SK-N-SH (cell line): ENCODE data around the gene MLLT3. TPM values are rescaled to one million over a fixed set of nuclear protein-coding genes. Genes with fewer than 3 reads are reported as not detected.

Experiments
- CTCF ChIA-PET: fragments of 300-600, 350-600 bp; formaldehyde crosslinking; extraction: SDS; loops from one replicate; lab custom pipeline; 2021; lab: Yijun Ruan, JAX
- POLR2A ChIA-PET: fragments of 350-600 bp; sonication (Branson Sonifier 250); formaldehyde crosslinking; extraction: SDS; loops from one replicate; lab custom pipeline; 2020; ENCODE audit warnings: antibody characterized with exemption, inconsistent platforms; lab: Yijun Ruan, JAX
- DNase-seq: peaks from one replicate; pipeline ENCODE4 v3.0.0; 2012
- H2AFZ ChIP-seq: fragments of 200-600 bp; sonication (generic); 2 replicates; pipeline ENCODE4 v1.8.1; 2016; ENCODE audit warnings: antibody characterized with exemption, mild to moderate bottlenecking, low read depth
- H3F3A ChIP-seq: fragments of 200-600 bp; sonication (generic); replicated peaks from 2 replicates; pipeline ENCODE3; 2016; ENCODE audit warnings: antibody characterized with exemption, mild to moderate bottlenecking; ENCODE audit not compliant: insufficient read depth
- H3K27ac ChIP-seq, 2 experiments: fragments of 200-500 bp in 1 of 2; fragments of 200-600 bp in 1 of 2; sonication (Bioruptor generic) in 1 of 2; sonication (generic), shearing (Covaris generic) in 1 of 2; 2 replicates each; pipeline versions ENCODE4 v1.5.1 to v1.6.1; 2014 to 2016; ENCODE audit warnings: low read depth in 2 of 2, inconsistent platforms in 1 of 2, low read length in 1 of 2, mild to moderate bottlenecking in 1 of 2, mixed read lengths in 1 of 2
- H3K27me3 ChIP-seq: fragments of 200-600 bp; sonication (generic), shearing (Covaris generic); 2 replicates; pipeline ENCODE4 v1.6.1; 2016; ENCODE audit warnings: mixed run types; ENCODE audit not compliant: insufficient read depth
- H3K36me3 ChIP-seq, 2 experiments: fragments of 200-500 bp in 1 of 2; fragments of 200-600 bp in 1 of 2; sonication (Bioruptor generic) in 1 of 2; sonication (generic) in 1 of 2; replicated peaks in 1 of 2; 2 replicates each; pipeline versions ENCODE3 to v1.5.1; 2014 to 2016; ENCODE audit warnings: low read length in 1 of 2, mild to moderate bottlenecking in 1 of 2; ENCODE audit not compliant: insufficient read depth in 2 of 2, control insufficient read depth in 1 of 2
- H3K4me1 ChIP-seq, 2 experiments: fragments of 200-500 bp in 1 of 2; fragments of 200-600 bp in 1 of 2; sonication (Bioruptor generic) in 1 of 2; sonication (generic), shearing (Covaris generic) in 1 of 2; 2 replicates each; pipeline versions ENCODE4 v1.5.1 to v1.6.1; 2014 to 2016; ENCODE audit warnings: low read depth in 1 of 2, low read length in 1 of 2, mixed run types in 1 of 2; ENCODE audit not compliant: insufficient read depth in 2 of 2, control insufficient read depth in 1 of 2
- H3K4me2 ChIP-seq: fragments of 200-600 bp; sonication (generic), shearing (Covaris generic); 2 replicates; pipeline ENCODE4 v1.6.1; 2017; ENCODE audit warnings: mixed run types
- H3K4me3 ChIP-seq, 2 experiments: fragments of 200-500 bp in 1 of 2; fragments of 200-600 bp in 1 of 2; sonication (Bioruptor generic) in 1 of 2; sonication (generic), shearing (Covaris generic) in 1 of 2; 2 replicates each; pipeline versions ENCODE4 v1.5.1 to v1.8.1; 2014 to 2016; ENCODE audit warnings: low read depth in 2 of 2, inconsistent platforms in 1 of 2, low read length in 1 of 2, mild to moderate bottlenecking in 1 of 2, mixed read lengths in 1 of 2, moderate library complexity in 1 of 2
- H3K79me2 ChIP-seq: fragments of 200-600 bp; sonication (generic); 2 replicates; pipeline ENCODE4 v1.8.1; 2017; ENCODE audit warnings: mild to moderate bottlenecking; ENCODE audit not compliant: insufficient read depth
- H3K9ac ChIP-seq: fragments of 200-600 bp; sonication (generic); 2 replicates; pipeline ENCODE4 v1.6.1; 2017; ENCODE audit warnings: mixed run types
- H3K9me2 ChIP-seq: fragments of 200-600 bp; sonication (generic); 2 replicates; pipeline ENCODE4 v1.6.1; 2017; ENCODE audit warnings: mixed run types
- H3K9me3 ChIP-seq: fragments of 200-600 bp; sonication (generic); 2 replicates; pipeline ENCODE4 v1.6.1; 2017; ENCODE audit warnings: mixed run types, mild to moderate bottlenecking, moderate library complexity
- H4K20me1 ChIP-seq: fragments of 200-600 bp; sonication (generic); 2 replicates; pipeline ENCODE4 v1.6.1; 2017; ENCODE audit warnings: mild to moderate bottlenecking, mixed run types; ENCODE audit not compliant: insufficient read depth
- CHD2 ChIP-seq: fragments of 150-350 bp; IDR thresholded peaks from 2 replicates; pipeline ENCODE4 v1.6.1; 2018; ENCODE audit warnings: low read length; ENCODE audit not compliant: partially characterized antibody
- CTCF ChIP-seq: fragments of 200-600 bp; sonication (generic); IDR thresholded peaks from 2 replicates; pipeline ENCODE4 v1.6.1; 2017; ENCODE audit warnings: antibody characterized with exemption, mild to moderate bottlenecking, moderate library complexity
- EZH2phosphoT487 ChIP-seq: fragments of 200-600 bp; sonication (generic); IDR thresholded peaks from 2 replicates; pipeline ENCODE4 v1.6.1; 2017; ENCODE audit warnings: low read depth, mixed run types, mild to moderate bottlenecking, antibody characterized with exemption, moderate library complexity, borderline replicate concordance
- FOSL2 ChIP-seq: IDR thresholded peaks from 2 replicates; pipeline ENCODE4 v1.4.0; 2012; ENCODE audit warnings: low read depth, mild to moderate bottlenecking, moderate library complexity, borderline replicate concordance
- FOXM1 ChIP-seq: IDR thresholded peaks from 2 replicates; pipeline ENCODE4 v1.4.0; 2012; ENCODE audit warnings: low read depth, mild to moderate bottlenecking
- GABPA ChIP-seq: IDR thresholded peaks from 2 replicates; pipeline ENCODE4 v1.4.0; 2012; ENCODE audit warnings: low read depth, mild to moderate bottlenecking
- MEF2A ChIP-seq: IDR thresholded peaks from 2 replicates; pipeline ENCODE4 v1.4.0; 2012; ENCODE audit warnings: low read depth, borderline replicate concordance
- MXI1 ChIP-seq: IDR thresholded peaks from 2 replicates; pipeline ENCODE4 v1.6.1; 2012; ENCODE audit warnings: mild to moderate bottlenecking, low read depth, low read length, improper control_type of control experiment
- NFIC ChIP-seq: IDR thresholded peaks from 2 replicates; pipeline ENCODE4 v1.4.0; 2012; ENCODE audit warnings: borderline replicate concordance
- RCOR1 ChIP-seq: fragments of 150-350 bp; IDR thresholded peaks from 2 replicates; pipeline ENCODE4 v1.6.1; 2017; ENCODE audit warnings: antibody characterized with exemption, low read length
- RXRA ChIP-seq: IDR thresholded peaks from 2 replicates; pipeline ENCODE4 v1.4.0; 2012; ENCODE audit warnings: low read depth, mild to moderate bottlenecking, borderline replicate concordance
- SIN3A ChIP-seq: IDR thresholded peaks from 2 replicates; pipeline ENCODE4 v1.6.1; 2012; ENCODE audit warnings: low read depth, mild to moderate bottlenecking, low read length, moderate library complexity, borderline replicate concordance
- TCF12 ChIP-seq: IDR thresholded peaks from 2 replicates; pipeline ENCODE4 v1.4.0; 2012
- YY1 ChIP-seq: IDR thresholded peaks from 2 replicates; pipeline ENCODE4 v1.4.0; 2012; ENCODE audit warnings: low read depth, mild to moderate bottlenecking
- WGBS: methylation state at CpG from one replicate; pipeline ENCODE4 v1.1.6; 2017; ENCODE audit warnings: low lambda C conversion rate; 5-methylcytosine and 5-hydroxymethylcytosine counted together
- polyA plus RNA-seq, 3 experiments: library from polyadenylated mRNA; depleted of rRNA; stranded (reverse); fragments of >200 nt; gene quantifications; 2 replicates each; pipeline ENCODE4 v1.2.3, GENCODE V29; 2012
- TF ChIP-seq, protein P1 (sequence below): IDR thresholded peaks from 2 replicates; pipeline ENCODE4 v1.4.0; 2012; ENCODE audit warnings: low read depth
- TF ChIP-seq, protein P2 (sequence below): IDR thresholded peaks from 2 replicates; pipeline ENCODE4; 2012
- TF ChIP-seq, protein P3 (sequence below): fragments of 150-350 bp; IDR thresholded peaks from 2 replicates; pipeline ENCODE4 v1.6.1; 2016; ENCODE audit warnings: mild to moderate bottlenecking, low read depth, low read length
- TF ChIP-seq, protein P4 (sequence below): IDR thresholded peaks from 2 replicates; pipeline ENCODE4 v1.4.0; 2012; ENCODE audit warnings: low read depth, borderline replicate concordance

The MLLT3 gene
- polyA plus RNA-seq, 1 of the 3 experiments (the other 2 are of a cell fraction) = 3.9 TPM

GRCh38 chr9:20303066-20303465, 319.2 kb downstream of the MLLT3 start:
- Histone ChIP-seq H3K4me1 (no peaks in the 10 kb centered on the region; a peak in 1 of 4 replicates), H3K9me3 (no peaks in the 10 kb centered on the region), H3K79me2 (no peaks in the 10 kb centered on the region), H3F3A (no peaks in the 10 kb centered on the region), H3K9me2 (no peaks in the 10 kb centered on the region), H3K36me3 (no peaks in the 10 kb centered on the region), H3K4me3 (no peak overlapping the region), H3K27me3 (no peaks in the 10 kb centered on the region), H2AFZ (no peak overlapping the region), H4K20me1 (no peaks in the 10 kb centered on the region), H3K9ac (no peak overlapping the region), H3K27ac (no peak overlapping the region), H3K4me2 (no peak overlapping the region)
- no peak for DNase-seq
- ChIA-PET POLR2A (no interaction called here), CTCF (no interaction called here)
- TF ChIP-seq CTCF = no peak
- TF ChIP-seq, protein P1, sequence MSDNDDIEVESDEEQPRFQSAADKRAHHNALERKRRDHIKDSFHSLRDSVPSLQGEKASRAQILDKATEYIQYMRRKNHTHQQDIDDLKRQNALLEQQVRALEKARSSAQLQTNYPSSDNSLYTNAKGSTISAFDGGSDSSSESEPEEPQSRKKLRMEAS = no peak
- WGBS = 30% methylated on average over 2 of the region's 2 CpGs

DNA sequence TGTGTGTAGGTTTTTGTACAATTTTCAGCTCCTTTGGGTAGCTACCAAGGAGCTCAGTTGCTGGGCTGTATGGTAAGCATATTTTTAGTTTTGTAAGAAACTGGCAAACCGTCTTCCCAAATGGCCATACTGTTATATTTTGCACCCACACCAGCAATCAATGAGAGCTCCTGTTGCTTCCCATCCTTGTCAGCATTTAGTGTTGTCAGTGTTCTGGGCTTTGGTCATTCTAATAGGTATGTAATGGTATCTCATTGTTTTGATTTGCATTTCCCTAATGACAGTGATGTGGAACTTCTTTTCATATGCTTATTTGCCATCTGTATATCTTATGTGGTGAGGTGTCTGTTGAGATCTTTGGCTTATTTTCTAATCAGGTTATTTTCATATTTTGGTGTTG, 320.1 kb downstream of the MLLT3 start:
- no peaks in the 10 kb centered on the region for H3K27me3 ChIP-seq
- no peaks in the 10 kb centered on the region for H3F3A ChIP-seq
- no peak for DNase-seq
- 33% methylated on average over 1 of the region's 1 CpG for WGBS
- CTCF ChIA-PET = no interaction called here
- no peaks in the 10 kb centered on the region for H3K36me3 ChIP-seq
- no peak overlapping the region for H2AFZ ChIP-seq
- no peaks in the 10 kb centered on the region for H3K79me2 ChIP-seq
- H3K9me2 ChIP-seq = no peaks in the 10 kb centered on the region
- H3K4me1 ChIP-seq = no peaks in the 10 kb centered on the region; a peak in 1 of 4 replicates
- no peaks in the 10 kb centered on the region for H3K9me3 ChIP-seq
- H3K4me2 ChIP-seq = no peak overlapping the region
- H3K9ac ChIP-seq = no peak overlapping the region
- H3K4me3 ChIP-seq = no peak overlapping the region
- no peak overlapping the region for H3K27ac ChIP-seq
- H4K20me1 ChIP-seq = no peaks in the 10 kb centered on the region
- TF ChIP-seq NFIC = no peak
- no peak for TF ChIP-seq YY1
- TF ChIP-seq GABPA = no peak
- TF ChIP-seq CHD2 = no peak
- no peak for TF ChIP-seq RXRA
- TF ChIP-seq RCOR1 = no peak
- TF ChIP-seq CTCF = no peak
- no peak for TF ChIP-seq EZH2phosphoT487
- no peak for TF ChIP-seq MEF2A
- TF ChIP-seq FOSL2 = no peak
- TF ChIP-seq, protein P2, sequence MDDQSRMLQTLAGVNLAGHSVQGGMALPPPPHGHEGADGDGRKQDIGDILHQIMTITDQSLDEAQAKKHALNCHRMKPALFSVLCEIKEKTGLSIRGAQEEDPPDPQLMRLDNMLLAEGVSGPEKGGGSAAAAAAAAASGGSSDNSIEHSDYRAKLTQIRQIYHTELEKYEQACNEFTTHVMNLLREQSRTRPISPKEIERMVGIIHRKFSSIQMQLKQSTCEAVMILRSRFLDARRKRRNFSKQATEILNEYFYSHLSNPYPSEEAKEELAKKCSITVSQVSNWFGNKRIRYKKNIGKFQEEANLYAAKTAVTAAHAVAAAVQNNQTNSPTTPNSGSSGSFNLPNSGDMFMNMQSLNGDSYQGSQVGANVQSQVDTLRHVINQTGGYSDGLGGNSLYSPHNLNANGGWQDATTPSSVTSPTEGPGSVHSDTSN = no peak
- TF ChIP-seq, protein P3, sequence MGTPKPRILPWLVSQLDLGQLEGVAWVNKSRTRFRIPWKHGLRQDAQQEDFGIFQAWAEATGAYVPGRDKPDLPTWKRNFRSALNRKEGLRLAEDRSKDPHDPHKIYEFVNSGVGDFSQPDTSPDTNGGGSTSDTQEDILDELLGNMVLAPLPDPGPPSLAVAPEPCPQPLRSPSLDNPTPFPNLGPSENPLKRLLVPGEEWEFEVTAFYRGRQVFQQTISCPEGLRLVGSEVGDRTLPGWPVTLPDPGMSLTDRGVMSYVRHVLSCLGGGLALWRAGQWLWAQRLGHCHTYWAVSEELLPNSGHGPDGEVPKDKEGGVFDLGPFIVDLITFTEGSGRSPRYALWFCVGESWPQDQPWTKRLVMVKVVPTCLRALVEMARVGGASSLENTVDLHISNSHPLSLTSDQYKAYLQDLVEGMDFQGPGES = no peak
- no peak for TF ChIP-seq FOXM1
- no peak for TF ChIP-seq SIN3A
- TF ChIP-seq TCF12 = no peak
- TF ChIP-seq, protein P4, sequence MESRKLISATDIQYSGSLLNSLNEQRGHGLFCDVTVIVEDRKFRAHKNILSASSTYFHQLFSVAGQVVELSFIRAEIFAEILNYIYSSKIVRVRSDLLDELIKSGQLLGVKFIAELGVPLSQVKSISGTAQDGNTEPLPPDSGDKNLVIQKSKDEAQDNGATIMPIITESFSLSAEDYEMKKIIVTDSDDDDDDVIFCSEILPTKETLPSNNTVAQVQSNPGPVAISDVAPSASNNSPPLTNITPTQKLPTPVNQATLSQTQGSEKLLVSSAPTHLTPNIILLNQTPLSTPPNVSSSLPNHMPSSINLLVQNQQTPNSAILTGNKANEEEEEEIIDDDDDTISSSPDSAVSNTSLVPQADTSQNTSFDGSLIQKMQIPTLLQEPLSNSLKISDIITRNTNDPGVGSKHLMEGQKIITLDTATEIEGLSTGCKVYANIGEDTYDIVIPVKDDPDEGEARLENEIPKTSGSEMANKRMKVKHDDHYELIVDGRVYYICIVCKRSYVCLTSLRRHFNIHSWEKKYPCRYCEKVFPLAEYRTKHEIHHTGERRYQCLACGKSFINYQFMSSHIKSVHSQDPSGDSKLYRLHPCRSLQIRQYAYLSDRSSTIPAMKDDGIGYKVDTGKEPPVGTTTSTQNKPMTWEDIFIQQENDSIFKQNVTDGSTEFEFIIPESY = no peak
- no peak for TF ChIP-seq MXI1
- POLR2A ChIA-PET = no interaction called here
